ENCODE measurements around the gene STAU1.
"Not testable (repeated sequence)": the region's sequence is repeated elsewhere in the genome, so short reads cannot be mapped to it uniquely, and the experiment has no call there.

The STAU1 gene

GRCh38 chr20:49103647-49104364, 84.3 kb downstream of the STAU1 start:
- no peak for DNase-seq
- no peak for TF ChIP-seq CTCF (IDR thresholded peaks at IDR 0.05)
- Histone ChIP-seq H3K27ac (no peak overlapping the region), H3K4me1 (no peaks in the 10 kb centered on the region), H3K9me3 (no peaks in the 10 kb centered on the region), H3K36me3 (peaks cover 28 to 70% (median 43%) of the 10 kb centered on the region in 3 donors), H3K27me3 (no peaks in the 10 kb centered on the region), H3K4me3 (no peak overlapping the region)
- intact Hi-C loops (cut with DNase I; ENCODE audit: low total_unique reads), result no loop called here

GRCh38 chr20:49103019-49103418, 85.1 kb downstream of the STAU1 start:
- no peak overlapping the region for H3K4me3 ChIP-seq
- H3K9me3 ChIP-seq, result no peaks in the 10 kb centered on the region
- TF ChIP-seq CTCF (IDR thresholded peaks at IDR 0.05), result no peak
- no peaks in the 10 kb centered on the region for H3K4me1 ChIP-seq
- peaks cover 28 to 75% (median 48%) of the 10 kb centered on the region in 3 donors for H3K36me3 ChIP-seq
- intact Hi-C loops (cut with DNase I; ENCODE audit: low total_unique reads), result no loop called here
- DNase-seq, result no peak
- no peaks in the 10 kb centered on the region for H3K27me3 ChIP-seq
- no peak overlapping the region for H3K27ac ChIP-seq

GRCh38 chr20:49100972-49101371, 87.2 kb downstream of the STAU1 start:
- DNase-seq, result no peak
- no peak for TF ChIP-seq CTCF (IDR thresholded peaks at IDR 0.05)
- peaks cover 36 to 84% (median 59%) of the 10 kb centered on the region in 3 donors for H3K36me3 ChIP-seq
- no peak overlapping the region for H3K4me3 ChIP-seq
- no peaks in the 10 kb centered on the region for H3K27me3 ChIP-seq
- H3K27ac ChIP-seq, result no peak overlapping the region
- H3K4me1 ChIP-seq, result no peaks in the 10 kb centered on the region
- H3K9me3 ChIP-seq, result no peaks in the 10 kb centered on the region
- intact Hi-C loops (cut with DNase I; ENCODE audit: low total_unique reads), result no loop called here

GRCh38 chr20:49100292-49100691, 87.8 kb downstream of the STAU1 start:
- H3K36me3 ChIP-seq, result peaks cover 42 to 89% (median 64%) of the 10 kb centered on the region in 3 donors
- H3K4me1 ChIP-seq; H3K27ac ChIP-seq; intact Hi-C loops (cut with DNase I; ENCODE audit: low total_unique reads); DNase-seq; H3K4me3 ChIP-seq; H3K27me3 ChIP-seq; H3K9me3 ChIP-seq: not testable (repeated sequence)

GRCh38 chr20:49099011-49099410, 89.1 kb downstream of the STAU1 start:
- peaks cover 55 to 89% (median 64%) of the 10 kb centered on the region in 3 donors for H3K36me3 ChIP-seq
- no peak for DNase-seq
- no peaks in the 10 kb centered on the region for H3K4me1 ChIP-seq
- H3K9me3 ChIP-seq, result no peaks in the 10 kb centered on the region
- H3K27ac ChIP-seq, result no peak overlapping the region
- no peak for TF ChIP-seq CTCF (IDR thresholded peaks at IDR 0.05)
- H3K27me3 ChIP-seq, result no peaks in the 10 kb centered on the region
- intact Hi-C loops (cut with DNase I; ENCODE audit: low total_unique reads), result no loop called here
- no peak overlapping the region for H3K4me3 ChIP-seq

- no peak overlapping the region for H3K27ac ChIP-seq
- H3K36me3 ChIP-seq, result peaks cover 53 to 87% (median 67%) of the 10 kb centered on the region in 3 donors
- no peaks in the 10 kb centered on the region for H3K27me3 ChIP-seq
- no peak for TF ChIP-seq CTCF (IDR thresholded peaks at IDR 0.05)
- H3K4me3 ChIP-seq, result no peak overlapping the region
- no peaks in the 10 kb centered on the region for H3K9me3 ChIP-seq
- intact Hi-C loops (cut with DNase I; ENCODE audit: low total_unique reads), result no loop called here
- no peak for DNase-seq
- H3K4me1 ChIP-seq, result no peaks in the 10 kb centered on the region
Observed at GRCh38 chr20:49098136-49098535, 90.0 kb downstream of the STAU1 start.

Measured in tibial artery (tissue), 4 donors.